CD4-positive, alpha-beta T cell treated with Interleukin-4 for 1 hour (primary cell): Measurements from ENCODE around the gene USP9X.
A peak's percentile ranks its signal among the peaks of the same experiment; 100 is the strongest.
"Not testable (repeated sequence)": the region's sequence is repeated elsewhere in the genome, so short reads cannot be mapped to it uniquely, and the experiment has no call there.

Experiments
- DNase-seq, 2 donors: peaks; one replicate each; pipeline ENCODE4 v3.0.0-alpha.2; 2020 to 2022

Gene USP9X

GRCh38 chrX:41087201-41087600 lies 2.0 kb downstream of the USP9X start:
- peak in 1 of 2 donors; percentile 26 for DNase-seq

DNA sequence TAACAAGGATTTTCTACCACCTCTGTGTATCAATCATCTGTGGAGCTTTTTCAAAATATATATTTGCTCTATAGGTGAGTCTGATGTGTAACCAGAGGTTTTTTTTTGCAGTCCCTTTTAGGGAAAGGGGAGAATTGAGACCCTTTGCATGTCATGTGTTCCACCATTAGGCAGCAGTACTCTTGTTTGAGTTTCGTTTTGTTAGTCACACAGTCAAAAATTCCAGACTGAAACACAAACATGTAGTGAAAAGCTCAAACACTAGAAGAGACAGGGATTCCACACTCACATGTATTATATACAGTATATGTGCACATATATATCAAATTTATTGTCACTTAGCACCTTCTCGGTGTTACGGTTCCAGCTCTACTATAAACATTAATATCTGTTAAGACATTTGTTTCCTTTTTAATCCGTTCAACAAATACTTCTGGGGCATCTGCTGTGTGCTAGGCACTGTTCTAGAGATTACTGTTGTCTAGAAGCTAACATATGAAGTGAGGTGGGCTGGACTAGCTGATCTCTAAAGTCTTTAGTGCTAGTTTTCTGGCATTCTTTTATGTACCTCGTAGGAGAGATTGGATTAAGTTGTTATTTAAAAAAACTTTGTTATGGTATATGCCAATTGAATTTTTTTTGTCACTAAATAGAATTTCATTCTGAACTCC lies 5.5 kb downstream of the USP9X start:
- no peak for DNase-seq

DNA sequence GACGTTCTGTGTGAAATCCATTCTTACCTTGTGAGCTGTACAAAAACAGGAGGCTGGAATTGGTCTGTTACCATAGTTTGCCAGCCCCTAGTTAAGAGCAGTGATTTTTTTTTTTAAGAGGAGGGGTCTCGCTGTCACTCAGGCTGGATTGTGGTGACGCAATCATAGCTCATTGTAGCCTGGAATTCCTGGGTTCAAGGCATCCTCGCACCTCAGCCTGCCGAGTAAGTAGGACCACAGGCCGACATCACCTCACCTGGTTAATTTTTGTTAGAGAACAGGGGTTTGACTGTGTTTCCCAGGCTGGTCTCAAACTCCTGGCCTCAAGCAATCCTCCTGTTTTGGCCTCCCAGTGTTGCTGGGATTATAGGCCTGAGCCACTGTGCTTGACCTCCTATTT lies 7.5 kb downstream of the USP9X start:
- no peak for DNase-seq

- DNase-seq, result no peak
These were observed 9.9 kb downstream of the USP9X start for GRCh38 chrX:41095174-41095573.

DNA sequence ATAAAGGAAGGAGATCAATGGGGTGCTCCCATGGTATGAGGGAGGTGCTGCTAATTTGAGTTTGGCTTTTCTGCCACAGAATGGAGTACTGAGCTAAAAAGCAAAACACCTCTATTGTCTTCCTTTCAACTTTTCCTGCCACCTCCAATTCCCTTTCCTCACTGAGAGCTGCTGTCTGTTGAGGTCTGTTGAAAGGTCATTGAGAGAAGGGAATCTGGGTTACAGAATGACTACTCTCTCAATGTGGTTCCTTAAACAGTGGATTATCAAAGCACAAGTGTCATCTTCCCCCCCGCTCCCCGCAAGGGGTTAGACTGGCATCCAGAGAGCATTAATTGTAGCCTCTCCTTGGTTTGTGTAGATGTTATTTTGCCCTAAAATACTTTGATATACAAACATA lies 10.7 kb downstream of the USP9X start:
- no peak for DNase-seq

DNA sequence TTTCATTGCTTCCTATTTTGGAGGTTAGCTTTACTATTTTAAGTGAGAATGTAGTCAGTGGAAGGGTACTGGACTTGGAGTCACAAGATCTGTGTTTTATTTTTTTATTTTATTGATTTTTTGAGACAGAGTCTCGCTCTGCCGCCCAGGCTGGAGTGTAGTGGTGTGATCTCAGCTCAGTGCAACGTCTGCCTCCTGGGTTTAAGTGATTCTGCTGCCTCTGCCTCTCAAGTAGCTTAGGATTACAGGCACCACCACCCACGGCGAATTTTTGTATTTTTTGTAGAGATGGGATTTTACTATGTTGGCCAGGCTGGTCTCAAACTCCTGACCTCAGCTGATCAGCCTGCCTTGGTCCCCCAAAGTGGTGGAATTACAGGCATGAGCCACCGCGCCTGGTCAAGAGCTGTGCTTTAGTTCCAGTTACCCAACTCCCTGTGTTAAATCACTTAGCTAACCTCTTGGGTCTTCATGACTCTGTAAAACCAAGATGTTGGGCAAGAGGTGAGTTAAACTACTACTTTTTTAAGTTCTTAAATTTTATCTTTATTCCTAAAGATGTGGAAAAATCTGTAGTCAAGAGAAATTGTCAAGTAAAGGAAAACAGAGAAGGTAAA lies 11.2 kb downstream of the USP9X start:
- DNase-seq, result no peak

- no peak for DNase-seq
These were observed 12.1 kb downstream of the USP9X start for GRCh38 chrX:41097326-41097725.

DNA sequence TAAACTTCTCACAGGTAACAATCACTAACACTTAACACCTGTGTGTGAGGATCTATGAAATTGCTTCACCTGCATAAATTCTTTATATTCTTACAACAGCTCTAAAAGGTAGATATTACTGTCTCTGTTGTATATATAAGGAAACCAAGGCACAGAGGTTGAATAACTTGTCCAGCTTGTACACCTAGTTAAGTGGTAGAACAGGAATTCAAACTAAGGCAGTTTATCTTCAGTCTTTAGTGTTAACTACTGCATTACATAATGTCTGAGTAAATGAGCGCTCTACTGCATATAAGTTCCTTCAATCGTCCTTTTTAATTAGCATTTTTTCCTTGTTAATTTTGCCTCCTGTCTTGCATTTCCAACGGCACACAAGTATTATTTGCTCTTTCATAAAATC lies 15.0 kb downstream of the USP9X start:
- no peak for DNase-seq

DNA sequence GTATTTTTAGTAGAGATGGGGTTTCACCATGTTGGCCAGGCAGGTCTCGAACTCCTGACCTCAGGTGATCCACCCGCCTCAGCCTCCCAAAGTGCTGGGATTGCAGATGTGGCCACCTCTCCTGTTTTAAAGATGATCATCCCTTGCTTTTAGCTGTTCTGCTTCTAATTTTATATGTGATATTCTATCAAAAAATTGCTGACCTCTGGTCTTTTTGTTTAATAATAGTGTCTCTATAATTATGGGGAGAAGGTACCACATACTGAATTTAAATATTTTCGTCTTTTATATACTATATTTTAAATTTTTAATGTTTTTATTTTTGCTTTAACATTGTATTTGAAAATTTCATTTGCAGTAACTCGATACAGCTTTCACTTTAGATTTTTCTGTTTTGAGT lies 15.6 kb downstream of the USP9X start:
- no peak for DNase-seq

GRCh38 chrX:41105005-41105404 lies 19.8 kb downstream of the USP9X start:
- DNase-seq, result no peak

DNA sequence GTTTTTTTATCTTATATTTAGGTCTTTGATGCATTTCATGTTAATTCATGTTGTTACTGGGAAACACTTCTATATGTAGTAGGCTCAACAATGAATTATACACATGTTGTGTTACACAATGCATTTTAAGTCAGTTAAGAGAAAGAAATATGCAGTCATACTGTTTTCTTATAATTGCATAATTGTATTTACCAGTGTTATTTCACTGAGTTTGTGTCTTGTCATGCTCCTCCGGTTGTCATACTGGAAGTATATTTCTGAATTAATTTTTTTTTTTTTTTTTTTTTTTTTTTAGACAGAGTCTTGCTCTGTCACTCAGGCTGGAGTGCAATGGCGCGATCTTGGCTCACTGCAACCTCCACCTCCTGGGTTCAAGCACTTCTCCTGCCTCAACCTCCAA lies 21.0 kb downstream of the USP9X start:
- not testable (repeated sequence) for DNase-seq

DNA sequence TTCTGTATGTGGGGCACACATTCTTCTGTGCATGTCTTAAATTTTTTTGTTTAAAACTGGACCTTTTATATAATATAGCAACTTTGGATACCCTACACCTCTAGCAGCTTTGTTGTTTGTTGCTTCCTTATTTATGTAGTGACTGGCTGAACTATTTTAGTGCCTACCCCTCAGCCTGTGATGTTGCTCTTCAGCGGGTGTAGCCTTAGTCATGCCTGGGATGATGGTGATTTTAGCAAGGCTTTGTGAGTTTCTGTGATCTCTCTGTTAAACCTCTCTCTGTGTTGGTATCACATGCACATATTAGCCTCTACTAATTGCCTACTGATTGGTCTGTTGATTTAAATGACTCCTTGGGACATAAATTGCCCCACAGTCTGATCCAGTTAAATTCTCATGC lies 22.8 kb downstream of the USP9X start:
- DNase-seq, result no peak

DNA sequence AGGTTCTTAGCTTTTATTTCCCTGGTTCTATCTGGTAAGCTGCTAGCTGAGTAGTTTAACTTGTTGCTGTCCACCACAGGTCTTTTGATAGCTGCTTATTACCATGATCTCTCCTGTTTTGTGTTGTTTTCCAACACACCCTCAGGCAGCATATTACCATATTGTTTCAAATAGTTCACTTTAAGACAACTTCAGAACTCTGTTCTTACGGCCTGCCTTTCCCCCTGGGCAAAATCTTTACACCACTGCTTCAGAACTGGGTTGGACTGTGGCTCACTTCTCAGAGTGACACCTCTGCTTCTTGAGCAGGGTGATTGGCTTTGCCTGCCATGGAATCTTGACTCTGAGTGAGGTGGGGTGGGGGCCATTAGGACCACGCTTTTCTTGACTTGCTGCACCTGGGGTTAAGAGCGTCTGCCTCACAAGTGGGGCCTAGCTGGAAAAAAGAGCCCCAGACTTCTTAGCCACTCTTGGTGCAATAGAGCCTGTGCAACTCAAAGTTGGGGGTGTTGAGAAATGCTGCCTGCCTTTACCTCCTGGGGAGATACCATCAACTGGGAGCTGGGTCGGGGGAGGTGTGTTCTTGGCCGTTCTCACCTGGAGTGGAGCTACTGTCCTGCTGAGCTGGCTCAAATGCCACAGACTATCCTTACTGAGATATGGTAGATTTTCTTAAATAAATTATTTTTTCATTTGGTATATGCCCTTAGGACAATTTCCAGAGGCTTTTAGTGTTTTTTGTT lies 23.4 kb downstream of the USP9X start:
- DNase-seq, result no peak

DNA sequence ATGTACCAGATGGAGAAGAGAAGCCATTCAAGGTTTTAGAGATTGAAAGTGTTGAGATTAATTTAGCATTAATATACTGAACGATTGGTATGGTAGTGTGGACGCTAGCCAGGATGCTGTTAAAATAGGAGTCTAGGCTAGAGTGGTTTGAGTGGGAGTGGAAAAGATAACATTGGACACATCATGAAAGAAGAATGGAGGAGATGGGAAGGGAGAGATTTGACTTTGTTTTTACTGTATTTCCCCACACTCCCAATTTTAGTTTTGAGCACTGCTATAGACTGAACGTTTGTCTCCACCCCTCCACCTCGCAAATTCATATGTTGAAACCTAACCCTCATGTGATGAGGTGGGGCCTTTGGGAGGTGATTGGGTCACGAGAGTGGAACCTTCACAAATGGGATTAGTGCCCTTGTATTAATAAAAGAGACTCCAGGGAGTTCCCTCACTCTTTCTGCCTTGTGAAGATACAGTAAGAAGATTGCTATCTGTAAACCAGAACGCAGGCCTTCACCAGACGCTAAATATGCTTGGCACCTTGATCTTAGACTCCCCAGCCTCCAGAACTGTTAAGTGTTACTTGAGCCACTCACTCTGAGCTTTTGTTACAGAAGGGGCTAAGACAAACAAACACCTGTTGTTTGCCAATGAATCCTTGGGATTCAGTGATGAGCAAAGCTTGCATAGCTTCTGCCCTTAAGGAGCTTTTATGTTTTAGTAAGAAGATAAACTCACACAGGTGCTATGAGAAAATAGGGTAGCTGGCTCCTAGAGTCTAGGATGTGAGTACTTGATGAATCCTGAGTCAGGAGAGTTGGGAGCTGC lies 25.8 kb downstream of the USP9X start:
- DNase-seq, result peak in 1 of 2 donors; percentile 28

GRCh38 chrX:41115104-41115425 lies 29.8 kb downstream of the USP9X start:
- DNase-seq, result peak; percentile 40 to 51

DNA sequence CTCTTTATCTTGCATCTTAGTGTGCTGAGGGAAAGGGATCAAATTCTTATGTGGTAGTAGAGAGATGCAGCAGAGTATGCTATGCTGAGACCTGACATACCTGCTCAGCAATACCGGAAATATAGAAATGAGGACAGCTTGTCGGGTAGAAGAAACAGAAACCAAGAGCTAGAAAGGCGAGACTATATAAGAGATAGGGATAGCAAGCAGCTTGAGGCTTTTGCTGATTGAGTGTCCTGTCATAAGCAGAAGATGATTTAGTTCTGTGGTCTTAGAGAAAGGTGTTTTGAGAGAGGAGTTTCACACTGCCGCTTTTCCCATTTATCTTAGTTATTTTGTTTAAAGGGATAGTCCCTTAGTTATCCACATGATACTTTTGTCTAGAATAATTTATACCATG lies 31.7 kb downstream of the USP9X start:
- peak in 1 of 2 donors; percentile 66 for DNase-seq

- DNase-seq, result peak in 1 of 2 donors; percentile 38
These were observed 32.9 kb downstream of the USP9X start for GRCh38 chrX:41118156-41118555.

DNA sequence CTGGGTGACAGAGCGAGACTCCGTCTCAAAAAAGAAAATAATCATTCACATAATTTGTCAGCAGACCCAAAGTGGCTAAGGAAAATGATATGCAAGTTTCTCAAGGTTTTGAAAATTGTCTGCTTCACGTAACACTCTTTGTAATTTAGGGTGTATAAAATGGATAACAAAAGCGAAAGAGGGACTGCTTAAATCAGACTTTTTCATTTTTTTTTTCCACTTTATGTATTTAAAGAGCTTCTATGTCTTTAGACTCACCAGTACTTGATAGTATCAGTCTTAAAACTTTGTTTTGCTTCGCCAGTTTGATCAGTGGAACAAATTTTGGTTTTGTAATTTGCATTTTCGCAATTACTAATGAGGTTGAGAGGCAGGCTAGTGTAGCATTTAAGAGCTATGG lies 34.6 kb downstream of the USP9X start:
- DNase-seq, result no peak

- no peak for DNase-seq
These were observed 36.5 kb downstream of the USP9X start for GRCh38 chrX:41121766-41122165.

- DNase-seq, result no peak
These were observed 37.5 kb downstream of the USP9X start for GRCh38 chrX:41122664-41123257.

DNA sequence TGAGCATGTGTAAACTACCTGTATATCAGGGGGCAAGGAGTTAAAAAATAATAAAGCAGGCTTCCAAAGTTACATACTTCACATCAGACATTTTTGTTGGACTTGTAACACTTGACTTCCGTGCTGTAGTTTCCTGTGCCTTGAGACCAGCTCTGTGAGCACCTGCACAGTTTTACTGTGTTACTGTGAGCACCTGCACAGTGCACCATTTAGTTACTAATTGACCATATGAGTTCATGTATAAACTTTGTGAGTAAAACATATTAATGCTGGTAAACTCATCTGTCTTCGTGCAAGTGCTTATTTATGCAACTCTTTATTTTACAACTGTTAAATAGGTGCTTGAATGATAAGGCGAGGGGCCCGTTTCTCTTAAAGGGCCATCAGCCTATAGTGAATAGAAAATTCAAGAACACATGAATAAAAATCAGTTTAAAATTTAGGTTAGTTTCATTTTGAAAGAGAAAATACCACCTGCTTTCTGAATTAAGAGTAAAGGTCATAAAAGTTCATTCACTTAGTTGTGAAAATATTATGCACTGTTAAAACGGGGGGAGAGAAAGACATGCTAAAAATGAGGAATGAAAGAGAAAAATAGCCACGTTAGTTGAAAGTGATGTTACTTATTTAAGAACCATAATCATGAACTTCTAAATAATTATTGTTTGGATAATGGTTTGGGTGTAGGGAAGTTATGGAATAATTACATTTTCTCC lies 42.4 kb downstream of the USP9X start:
- DNase-seq, result no peak

GRCh38 chrX:41128955-41129354 lies 43.7 kb downstream of the USP9X start:
- no peak for DNase-seq
